Naive thymus-derived CD4-positive, alpha-beta T cell (primary cell): ENCODE measurements around the gene CACNA1C. TPM values are rescaled to one million over a fixed set of nuclear protein-coding genes. Genes with fewer than 3 reads are reported as not detected.

Experiments
- ATAC-seq: fragments of 150-1000 bp; cut with Tn5 transposase; 2 replicates; pipeline ENCODE4 v1.10.0; 2021; ENCODE audit warnings: mild to moderate bottlenecking, moderate library complexity
- CTCF ChIA-PET: fragments of 350-600 bp; sonication (Branson Sonifier 250); formaldehyde crosslinking; loops from one replicate; lab custom pipeline; 2021; ENCODE audit warnings: antibody characterized with exemption; lab: Charles Lee
- POLR2A ChIA-PET: fragments of 350-600 bp; sonication (Branson Sonifier 250); formaldehyde crosslinking; loops from one replicate; lab custom pipeline; 2021; ENCODE audit warnings: antibody characterized with exemption, inconsistent platforms; lab: Charles Lee
- DNase-seq, 9 donors: peaks; one replicate each; pipeline versions ENCODE4 v3.0.0 to v3.0.0-alpha.2; 2020 to 2022; ENCODE audit warnings: mixed read lengths in 1 of 9
- H3K27ac ChIP-seq: one replicate; pipeline ENCODE4 v1.7.0; 2013; ENCODE audit warnings: mild to moderate bottlenecking, low read depth, low read length, moderate library complexity
- H3K27me3 ChIP-seq, 2 donors: one replicate each; pipeline ENCODE4 v1.7.0; 2013; ENCODE audit warnings: low read length in 2 of 2, mild to moderate bottlenecking in 2 of 2, moderate library complexity in 2 of 2; ENCODE audit not compliant: control insufficient read depth in 2 of 2, insufficient read depth in 2 of 2
- H3K36me3 ChIP-seq, 3 experiments: 1 replicate in 2 of 3; 2 replicates in 1 of 3; pipeline ENCODE4 v1.7.0; 2013; ENCODE audit warnings: low read length in 3 of 3, mild to moderate bottlenecking in 3 of 3, moderate library complexity in 1 of 3; ENCODE audit not compliant: insufficient read depth in 3 of 3, control insufficient read depth in 2 of 3
- H3K4me1 ChIP-seq, 2 donors: one replicate each; pipeline ENCODE4 v1.7.0; 2013; ENCODE audit warnings: low read length in 2 of 2, mild to moderate bottlenecking in 2 of 2, moderate library complexity in 1 of 2; ENCODE audit not compliant: control insufficient read depth in 2 of 2, insufficient read depth in 2 of 2
- H3K4me3 ChIP-seq: 2 replicates; pipeline ENCODE4 v1.7.0; 2013; ENCODE audit warnings: mild to moderate bottlenecking, low read length
- H3K9me3 ChIP-seq, 3 experiments: 1 replicate in 2 of 3; 2 replicates in 1 of 3; pipeline ENCODE4 v1.7.0; 2013; ENCODE audit warnings: low read length in 3 of 3; ENCODE audit not compliant: control insufficient read depth in 2 of 3
- H3K27ac Mint-ChIP-seq, 9 donors: one replicate each; pipeline ENCODE4 v1.8.0; 2020 to 2022; ENCODE audit warnings: mixed read lengths in 9 of 9, mild to moderate bottlenecking in 8 of 9, moderate library complexity in 5 of 9, inconsistent platforms in 2 of 9
- H3K27me3 Mint-ChIP-seq, 5 donors: one replicate each; pipeline ENCODE4 v1.8.0; 2021 to 2022; ENCODE audit warnings: mixed read lengths in 5 of 5, mild to moderate bottlenecking in 1 of 5
- H3K36me3 Mint-ChIP-seq, 5 donors: one replicate each; pipeline ENCODE4 v1.8.0; 2020 to 2022; ENCODE audit warnings: mixed read lengths in 5 of 5, mild to moderate bottlenecking in 3 of 5, inconsistent platforms in 1 of 5
- H3K4me1 Mint-ChIP-seq, 7 donors: one replicate each; pipeline ENCODE4 v1.8.0; 2020 to 2022; ENCODE audit warnings: mixed read lengths in 7 of 7, mild to moderate bottlenecking in 3 of 7, inconsistent platforms in 1 of 7
- H3K4me3 Mint-ChIP-seq, 10 donors: one replicate each; pipeline ENCODE4 v1.8.0; 2020 to 2022; ENCODE audit warnings: mild to moderate bottlenecking in 10 of 10, mixed read lengths in 10 of 10, moderate library complexity in 6 of 10, inconsistent platforms in 2 of 10
- H3K9me3 Mint-ChIP-seq, 11 donors: one replicate each; pipeline ENCODE4 v1.8.0; 2020 to 2022; ENCODE audit warnings: mixed read lengths in 11 of 11, mild to moderate bottlenecking in 4 of 11, inconsistent platforms in 1 of 11, moderate library complexity in 1 of 11
- intact Hi-C, 2 donors: fragments of 100-400 bp; cut with micrococcal nuclease; formaldehyde crosslinking; loops; one replicate each; pipeline ENCODE4 v1.15.1; 2023
- polyA plus RNA-seq, 2 donors: library from polyadenylated mRNA; unstranded; fragments of 300-500 nt; fragmentation: Illumina TruSeq; gene quantifications; one replicate each; pipeline ENCODE4 v1.2.3, GENCODE V29; 2021
- total RNA-seq, 6 experiments: library from RNA in 5 of 6; stranded (reverse) in 5 of 6; gene quantifications; 1 replicate in 5 of 6; 2 replicates in 1 of 6; pipeline ENCODE4 v1.2.3 and lab custom pipeline; 2021 to 2026

Gene CACNA1C
- total and polyA plus RNA-seq, 7 experiments from 2014 or later = 0.04 to 0.48 (median 0.08) TPM

GRCh38 chr12:2355198-2355597 is 302.4 kb downstream of the CACNA1C start:
- H3K27ac Mint-ChIP-seq = no peak overlapping the region
- intact Hi-C loops = no loop called here

GRCh38 chr12:2355604-2356003 is 302.8 kb downstream of the CACNA1C start:
- Mint-ChIP-seq H3K27me3 (peaks cover 0 to 44% (median 28%) of the 10 kb centered on the region in 5 donors), H3K36me3 (peaks cover 0 to 2% (median 0%) of the 10 kb centered on the region in 5 donors), H3K4me3 (no peak overlapping the region), H3K4me1 (peaks cover 7 to 38% (median 13%) of the 10 kb centered on the region in 7 donors), H3K27ac (no peak overlapping the region), H3K9me3 (no peaks in the 10 kb centered on the region)
- POLR2A ChIA-PET = no interaction called here
- CTCF ChIA-PET = no interaction called here
- Histone ChIP-seq H3K9me3 (no peaks in the 10 kb centered on the region), H3K27me3 (no peaks in the 10 kb centered on the region), H3K36me3 (no peaks in the 10 kb centered on the region), H3K4me1 (peaks cover 0 to 5% of the 10 kb centered on the region in 2 donors), H3K27ac (no peak overlapping the region), H3K4me3 (no peak overlapping the region)
- ATAC-seq (no peak), DNase-seq (no peak)
- intact Hi-C loops = no loop called here

More at GRCh38 chr12:2355198-2355597, 302.4 kb downstream of the CACNA1C start:
- POLR2A ChIA-PET = no interaction called here
- CTCF ChIA-PET = no interaction called here
- ATAC-seq (no peak), DNase-seq (no peak)
- Histone ChIP-seq H3K27me3 (no peaks in the 10 kb centered on the region), H3K9me3 (no peaks in the 10 kb centered on the region), H3K27ac (no peak overlapping the region), H3K4me1 (peaks cover 0 to 5% of the 10 kb centered on the region in 2 donors), H3K36me3 (no peaks in the 10 kb centered on the region), H3K4me3 (no peak overlapping the region)
- peaks cover 0 to 2% (median 0%) of the 10 kb centered on the region in 5 donors for H3K36me3 Mint-ChIP-seq
- H3K4me3 Mint-ChIP-seq = no peak overlapping the region
- H3K4me1 Mint-ChIP-seq = peaks cover 7 to 38% (median 13%) of the 10 kb centered on the region in 7 donors
- H3K27me3 Mint-ChIP-seq = peaks cover 0 to 41% (median 28%) of the 10 kb centered on the region in 5 donors
- H3K9me3 Mint-ChIP-seq = no peaks in the 10 kb centered on the region

GRCh38 chr12:2356601-2357125 is 303.9 kb downstream of the CACNA1C start:
- intact Hi-C loops = no loop called here
- H3K27me3 Mint-ChIP-seq = peaks cover 0 to 47% (median 28%) of the 10 kb centered on the region in 5 donors
- DNase-seq = no peak
- H3K4me3 Mint-ChIP-seq = no peak overlapping the region
- Histone ChIP-seq H3K36me3 (no peaks in the 10 kb centered on the region), H3K4me1 (peaks cover 0 to 5% of the 10 kb centered on the region in 2 donors), H3K9me3 (no peaks in the 10 kb centered on the region), H3K27me3 (no peaks in the 10 kb centered on the region), H3K4me3 (no peak overlapping the region), H3K27ac (no peak overlapping the region)
- no peaks in the 10 kb centered on the region for H3K9me3 Mint-ChIP-seq
- peaks cover 7 to 42% (median 13%) of the 10 kb centered on the region in 7 donors for H3K4me1 Mint-ChIP-seq
- CTCF ChIA-PET = no interaction called here
- ATAC-seq = no peak
- POLR2A ChIA-PET = no interaction called here
- H3K36me3 Mint-ChIP-seq = peaks cover 0 to 2% (median 0%) of the 10 kb centered on the region in 5 donors
- H3K27ac Mint-ChIP-seq = no peak overlapping the region

- peaks cover 0 to 2% (median 0%) of the 10 kb centered on the region in 5 donors for H3K36me3 Mint-ChIP-seq
- H3K4me3 Mint-ChIP-seq = peak overlapping the region in 3 of 10 donors; percentile 14 to 83 (median 15)
- POLR2A ChIA-PET = no interaction called here
Observed at GRCh38 chr12:2358986-2359658, 306.3 kb downstream of the CACNA1C start.

GRCh38 chr12:2359725-2360629 is 307.2 kb downstream of the CACNA1C start:
- Histone ChIP-seq H3K9me3 (no peaks in the 10 kb centered on the region), H3K27ac (no peak overlapping the region), H3K4me3 (no peak overlapping the region), H3K27me3 (no peaks in the 10 kb centered on the region), H3K4me1 (peaks cover 0 to 14% of the 10 kb centered on the region in 2 donors), H3K36me3 (no peaks in the 10 kb centered on the region)
- Mint-ChIP-seq H3K4me3 (peak overlapping the region in 1 of 10 donors; percentile 5), H3K36me3 (peaks cover 0 to 4% (median 0%) of the 10 kb centered on the region in 5 donors), H3K27me3 (peaks cover 0 to 27% (median 17%) of the 10 kb centered on the region in 5 donors), H3K4me1 (peaks cover 7 to 59% (median 15%) of the 10 kb centered on the region in 7 donors), H3K9me3 (no peaks in the 10 kb centered on the region), H3K27ac (no peak overlapping the region)
- intact Hi-C loops = no loop called here
- CTCF ChIA-PET = interaction anchor here (1.0 kb wide), 1 partner anchor 18 kb away, joined by 3 read pairs; no protein-coding TSS in a partner anchor
- DNase-seq (no peak), ATAC-seq (no peak)
- POLR2A ChIA-PET = no interaction called here

More at GRCh38 chr12:2358986-2359658, 306.3 kb downstream of the CACNA1C start:
- Histone ChIP-seq H3K4me1 (peaks cover 0 to 14% of the 10 kb centered on the region in 2 donors), H3K4me3 (no peak overlapping the region), H3K27ac (no peak overlapping the region), H3K9me3 (no peaks in the 10 kb centered on the region), H3K27me3 (no peaks in the 10 kb centered on the region), H3K36me3 (no peaks in the 10 kb centered on the region)
- H3K9me3 Mint-ChIP-seq = no peaks in the 10 kb centered on the region
- H3K27ac Mint-ChIP-seq = peak overlapping the region in 3 of 9 donors; percentile 28 to 73 (median 35)
- H3K4me1 Mint-ChIP-seq = peaks cover 7 to 56% (median 15%) of the 10 kb centered on the region in 7 donors
- intact Hi-C loops = no loop called here
- no peak for DNase-seq
- CTCF ChIA-PET = no interaction called here
- ATAC-seq = no peak
- peaks cover 0 to 31% (median 17%) of the 10 kb centered on the region in 5 donors for H3K27me3 Mint-ChIP-seq

GRCh38 chr12:2360630-2361170 is 307.9 kb downstream of the CACNA1C start:
- Mint-ChIP-seq H3K4me3 (peak overlapping the region in 1 of 10 donors; percentile 26), H3K9me3 (no peaks in the 10 kb centered on the region), H3K36me3 (peaks cover 0 to 4% (median 0%) of the 10 kb centered on the region in 5 donors), H3K4me1 (peaks cover 7 to 59% (median 15%) of the 10 kb centered on the region in 7 donors), H3K27ac (peak overlapping the region in 1 of 9 donors; percentile 81), H3K27me3 (peaks cover 0 to 27% (median 17%) of the 10 kb centered on the region in 5 donors)
- no peak for DNase-seq
- intact Hi-C loops = no loop called here
- CTCF ChIA-PET = interaction anchor here (1.0 kb wide), 1 partner anchor 17 kb away, joined by 3 read pairs; no protein-coding TSS in a partner anchor
- Histone ChIP-seq H3K27ac (no peak overlapping the region), H3K4me1 (peaks cover 0 to 14% of the 10 kb centered on the region in 2 donors), H3K9me3 (no peaks in the 10 kb centered on the region), H3K27me3 (no peaks in the 10 kb centered on the region), H3K4me3 (no peak overlapping the region), H3K36me3 (no peaks in the 10 kb centered on the region)
- ATAC-seq = no peak
- POLR2A ChIA-PET = no interaction called here
